ENCODE measurements around the gene FNTB. TPM values are rescaled to one million over a fixed set of nuclear protein-coding genes. Genes with fewer than 3 reads are reported as not detected.

The FNTB gene
- 10 to 100 TPM; 17.2 to 21.3 TPM for total RNA-seq
- 18.8 TPM for polyA plus RNA-seq (2013, experiment 1 of 2)
- 22.1 TPM for polyA plus RNA-seq (2013, experiment 2 of 2)
- long read RNA-seq, experiment 1, partial matches to known transcripts: 0 of 7 reads
- long read RNA-seq, experiment 1, other reads (novel, unspliced or antisense): 5 of 7 reads
- long read RNA-seq, experiment 2, transcript FNTB-201 (12 exons, 2,834 nt): major isoform, 34 of 46 reads
- long read RNA-seq, experiment 2, partial matches to known transcripts: 3 of 46 reads
- long read RNA-seq, experiment 2, other reads (novel, unspliced or antisense): 9 of 46 reads
- long read RNA-seq, experiment 3, transcript FNTB-201 (12 exons, 2,834 nt): major isoform, 99 of 115 reads
- long read RNA-seq, experiment 3, partial matches to known transcripts: 0 of 115 reads
- long read RNA-seq, experiment 3, other reads (novel, unspliced or antisense): 16 of 115 reads
- long read RNA-seq, experiment 4, transcript FNTB-201 (12 exons, 2,834 nt): major isoform, 6 of 7 reads
- long read RNA-seq, experiment 4, partial matches to known transcripts: 0 of 7 reads
- long read RNA-seq, experiment 4, other reads (novel, unspliced or antisense): 1 of 7 reads

GRCh38 chr14:64986648-64987437, at the start of gene FNTB:
TSS of gene FNTB (plus strand) at chr14:64986895. CDS start at chr14:64986954, 59 bp downstream.
- Histone ChIP-seq H3K9me3 (ENCODE audit: control insufficient read depth, low read length) (no peaks in the 10 kb centered on the region), H3K9ac (ENCODE audit: extremely low read depth, low read length, poor library complexity, severe bottlenecking) (peak within 1 kb of the TSS; percentile 71), H3K36me3 (ENCODE audit: control insufficient read depth, insufficient read depth, low read length) (no peaks in the 10 kb centered on the region), H3K4me1 (ENCODE audit: control insufficient read depth, insufficient read depth, low read length) (no peaks in the 10 kb centered on the region), H3K4me3 (ENCODE audit: low read length) (peak within 1 kb of the TSS; percentile 96), H3K27me3 (ENCODE audit: control insufficient read depth, insufficient read depth, low read length, poor library complexity, severe bottlenecking) (peaks cover 20% of the 10 kb centered on the region), H3K27ac (ENCODE audit: low read depth, low read length) (no peak within 1 kb of the TSS)
- Mint-ChIP-seq H3K27me3 (ENCODE audit: insufficient read depth) (peaks cover 26% of the 10 kb centered on the region), H3K27ac (peak within 1 kb of the TSS; percentile 96), H3K4me3 (peak within 1 kb of the TSS; percentile 82), H3K4me1 (peaks cover 10% of the 10 kb centered on the region), H3K36me3 (ENCODE audit: low read depth) (no peaks in the 10 kb centered on the region), H3K9me3 (no peaks in the 10 kb centered on the region)
- TF ChIP-seq CTCF (conservative IDR thresholded peaks at IDR 0.05): peak; percentile 78
- WGBS, 2 experiments (ENCODE audit: insufficient coverage in 1 of 2, insufficient read length in 1 of 2): 1% methylated on average over 45 to 65 of the region's 65 CpGs
- DNase-seq: peak; percentile 98

GRCh38 chr14:64937171-64937820, 49.4 kb upstream of the FNTB start:
- WGBS, 2 experiments (ENCODE audit: insufficient coverage in 1 of 2, insufficient read length in 1 of 2): 90 to 100% methylated on average over 1 of the region's 1 CpG
- H3K9me3 ChIP-seq (ENCODE audit: control insufficient read depth, low read length): no peaks in the 10 kb centered on the region
- H3K36me3 ChIP-seq (ENCODE audit: control insufficient read depth, insufficient read depth, low read length): peaks cover 12% of the 10 kb centered on the region
- Mint-ChIP-seq H3K9me3 (no peaks in the 10 kb centered on the region), H3K27me3 (ENCODE audit: insufficient read depth) (peaks cover 2% of the 10 kb centered on the region), H3K27ac (no peak overlapping the region), H3K4me1 (peaks cover 52% of the 10 kb centered on the region), H3K36me3 (ENCODE audit: low read depth) (peaks cover 35% of the 10 kb centered on the region), H3K4me3 (no peak overlapping the region)
- H3K4me1 ChIP-seq (ENCODE audit: control insufficient read depth, insufficient read depth, low read length): peaks cover 12% of the 10 kb centered on the region
- H3K4me3 ChIP-seq (ENCODE audit: low read length): no peak overlapping the region
- H3K27ac ChIP-seq (ENCODE audit: low read depth, low read length): no peak overlapping the region
- no peaks in the 10 kb centered on the region for H3K27me3 ChIP-seq (ENCODE audit: control insufficient read depth, insufficient read depth, low read length, poor library complexity, severe bottlenecking)
- H3K9ac ChIP-seq (ENCODE audit: extremely low read depth, low read length, poor library complexity, severe bottlenecking): no peak overlapping the region
- no peak for TF ChIP-seq CTCF (conservative IDR thresholded peaks at IDR 0.05)
- DNase-seq: no peak

- H3K27ac Mint-ChIP-seq: peak overlapping the region; percentile 65
- H3K4me1 Mint-ChIP-seq: peaks cover 54% of the 10 kb centered on the region
- H3K9me3 Mint-ChIP-seq: no peaks in the 10 kb centered on the region
- Histone ChIP-seq H3K27ac (ENCODE audit: low read depth, low read length) (no peak overlapping the region), H3K9ac (ENCODE audit: extremely low read depth, low read length, poor library complexity, severe bottlenecking) (no peak overlapping the region), H3K4me3 (ENCODE audit: low read length) (no peak overlapping the region), H3K27me3 (ENCODE audit: control insufficient read depth, insufficient read depth, low read length, poor library complexity, severe bottlenecking) (no peaks in the 10 kb centered on the region), H3K4me1 (ENCODE audit: control insufficient read depth, insufficient read depth, low read length) (peaks cover 10% of the 10 kb centered on the region), H3K9me3 (ENCODE audit: control insufficient read depth, low read length) (no peaks in the 10 kb centered on the region), H3K36me3 (ENCODE audit: control insufficient read depth, insufficient read depth, low read length) (peaks cover 11% of the 10 kb centered on the region)
- peaks cover 32% of the 10 kb centered on the region for H3K36me3 Mint-ChIP-seq (ENCODE audit: low read depth)
- peaks cover 2% of the 10 kb centered on the region for H3K27me3 Mint-ChIP-seq (ENCODE audit: insufficient read depth)
- TF ChIP-seq CTCF (conservative IDR thresholded peaks at IDR 0.05): peak; percentile 57
- 83 to 88% methylated on average over 1 of the region's 1 CpG for WGBS, 2 experiments (ENCODE audit: insufficient coverage in 1 of 2, insufficient read length in 1 of 2)
- no peak overlapping the region for H3K4me3 Mint-ChIP-seq
- DNase-seq: peak; percentile 31
Measured at GRCh38 chr14:64937821-64938193, 48.9 kb upstream of the FNTB start.

Data from endodermal cell (in vitro differentiated cells).